ENCODE measurements around the gene FBXO42.

Gene FBXO42

DNA sequence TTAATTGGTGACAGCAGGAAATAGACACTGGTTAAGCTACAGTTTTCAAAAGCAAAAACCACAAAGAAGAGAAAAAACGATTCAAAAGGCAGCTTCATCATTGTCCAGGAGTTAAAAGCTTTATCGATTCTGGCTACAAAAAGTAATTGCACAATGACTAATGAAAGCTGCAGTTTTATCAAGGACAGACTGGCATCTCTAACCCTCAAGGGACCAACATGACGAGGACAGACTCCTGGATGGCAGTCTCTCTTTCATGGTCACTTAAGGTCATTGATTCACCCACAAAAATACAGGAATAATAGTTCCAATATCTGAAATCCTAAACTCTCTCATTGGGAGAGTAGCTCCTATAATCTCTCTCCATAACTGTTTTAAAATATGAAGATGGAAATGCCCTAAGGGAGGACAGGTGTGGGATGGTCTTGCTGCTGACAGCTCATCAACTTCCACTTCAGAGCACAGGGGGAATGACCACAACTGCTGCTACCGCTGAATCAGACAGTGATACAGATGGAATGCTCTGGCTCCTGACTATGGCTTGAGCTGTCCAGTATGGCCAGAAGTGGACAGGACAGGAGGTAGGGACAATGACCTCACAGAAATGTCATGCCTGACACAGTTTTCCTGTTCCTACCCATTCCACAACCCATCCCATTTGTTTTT, 97.9 kb downstream of the FBXO42 start:
- Histone ChIP-seq H3K36me3 (peaks cover 15% of the 10 kb centered on the region), H3K4me1 (peaks cover 38% of the 10 kb centered on the region), H3K4me3 (ENCODE audit: low read depth, low read length) (no peak overlapping the region; the same call in 1 of the 2 replicates), H3K9me3 (no peaks in the 10 kb centered on the region), H3K27me3 (no peaks in the 10 kb centered on the region)
- TF ChIP-seq, protein P1, sequence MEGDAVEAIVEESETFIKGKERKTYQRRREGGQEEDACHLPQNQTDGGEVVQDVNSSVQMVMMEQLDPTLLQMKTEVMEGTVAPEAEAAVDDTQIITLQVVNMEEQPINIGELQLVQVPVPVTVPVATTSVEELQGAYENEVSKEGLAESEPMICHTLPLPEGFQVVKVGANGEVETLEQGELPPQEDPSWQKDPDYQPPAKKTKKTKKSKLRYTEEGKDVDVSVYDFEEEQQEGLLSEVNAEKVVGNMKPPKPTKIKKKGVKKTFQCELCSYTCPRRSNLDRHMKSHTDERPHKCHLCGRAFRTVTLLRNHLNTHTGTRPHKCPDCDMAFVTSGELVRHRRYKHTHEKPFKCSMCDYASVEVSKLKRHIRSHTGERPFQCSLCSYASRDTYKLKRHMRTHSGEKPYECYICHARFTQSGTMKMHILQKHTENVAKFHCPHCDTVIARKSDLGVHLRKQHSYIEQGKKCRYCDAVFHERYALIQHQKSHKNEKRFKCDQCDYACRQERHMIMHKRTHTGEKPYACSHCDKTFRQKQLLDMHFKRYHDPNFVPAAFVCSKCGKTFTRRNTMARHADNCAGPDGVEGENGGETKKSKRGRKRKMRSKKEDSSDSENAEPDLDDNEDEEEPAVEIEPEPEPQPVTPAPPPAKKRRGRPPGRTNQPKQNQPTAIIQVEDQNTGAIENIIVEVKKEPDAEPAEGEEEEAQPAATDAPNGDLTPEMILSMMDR (IDR thresholded peaks at IDR 0.05; ENCODE audit: low read depth, low read length), result no peak
- peak; percentile 36 for DNase-seq

DNA sequence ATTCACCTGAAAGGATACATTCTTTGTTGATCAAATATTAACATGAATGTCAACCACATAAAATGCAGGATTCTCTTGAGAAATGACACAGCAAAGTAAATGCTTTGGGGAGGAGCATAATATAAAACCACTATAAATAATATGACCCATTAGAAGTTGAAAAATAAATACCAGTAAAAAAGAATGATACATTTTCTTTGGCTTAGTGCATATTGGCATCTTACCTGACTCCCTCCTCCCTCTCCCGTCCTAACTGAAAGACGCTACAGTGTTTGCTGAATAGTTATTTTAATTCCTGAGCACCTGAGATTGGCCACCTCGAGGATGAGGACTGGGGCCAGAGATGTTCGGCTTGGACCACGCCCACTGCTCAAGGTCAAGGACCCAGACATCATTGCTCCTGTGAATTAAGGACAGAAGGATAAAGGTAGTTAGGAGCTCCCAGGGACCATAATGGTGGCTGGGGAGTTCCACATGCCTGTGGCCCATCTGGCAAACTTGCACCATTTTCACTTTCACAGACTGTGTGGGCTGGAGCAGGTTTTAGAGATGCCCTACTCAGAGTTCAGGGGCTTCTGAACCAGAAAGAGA, 98.9 kb downstream of the FBXO42 start:
- Histone ChIP-seq H3K36me3 (peaks cover 15% of the 10 kb centered on the region), H3K9me3 (no peaks in the 10 kb centered on the region), H3K27me3 (no peaks in the 10 kb centered on the region), H3K4me3 (ENCODE audit: low read depth, low read length) (peak overlapping the region; percentile 16; the same call in 1 of the 2 replicates), H3K4me1 (peaks cover 43% of the 10 kb centered on the region)
- TF ChIP-seq, protein P1 (IDR thresholded peaks at IDR 0.05; ENCODE audit: low read depth, low read length), result no peak
- no peak for DNase-seq

DNA sequence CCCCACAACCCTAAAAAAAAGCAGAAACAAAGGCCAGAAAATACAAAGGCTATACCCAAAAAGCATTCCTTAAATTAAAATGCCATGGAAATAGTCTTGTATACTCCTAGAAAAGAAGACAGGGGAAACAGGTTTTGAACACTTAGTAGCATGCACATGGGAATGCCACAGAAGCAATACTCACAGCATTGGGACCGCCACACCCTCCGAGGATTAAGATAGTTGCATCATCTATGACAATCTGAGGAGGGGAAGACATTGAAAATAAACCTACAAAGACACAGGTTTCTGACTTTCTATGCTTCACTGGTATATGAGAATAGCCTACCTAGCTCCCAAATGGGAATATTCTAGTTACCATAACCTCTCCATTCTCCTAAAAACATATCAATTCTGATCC, 99.4 kb downstream of the FBXO42 start:
- Histone ChIP-seq H3K27me3 (no peaks in the 10 kb centered on the region), H3K4me1 (peaks cover 48% of the 10 kb centered on the region), H3K36me3 (peaks cover 15% of the 10 kb centered on the region), H3K9me3 (no peaks in the 10 kb centered on the region), H3K4me3 (ENCODE audit: low read depth, low read length) (no peak overlapping the region)
- TF ChIP-seq, protein P1 (IDR thresholded peaks at IDR 0.05; ENCODE audit: low read depth, low read length), result no peak
- DNase-seq, result no peak

DNA sequence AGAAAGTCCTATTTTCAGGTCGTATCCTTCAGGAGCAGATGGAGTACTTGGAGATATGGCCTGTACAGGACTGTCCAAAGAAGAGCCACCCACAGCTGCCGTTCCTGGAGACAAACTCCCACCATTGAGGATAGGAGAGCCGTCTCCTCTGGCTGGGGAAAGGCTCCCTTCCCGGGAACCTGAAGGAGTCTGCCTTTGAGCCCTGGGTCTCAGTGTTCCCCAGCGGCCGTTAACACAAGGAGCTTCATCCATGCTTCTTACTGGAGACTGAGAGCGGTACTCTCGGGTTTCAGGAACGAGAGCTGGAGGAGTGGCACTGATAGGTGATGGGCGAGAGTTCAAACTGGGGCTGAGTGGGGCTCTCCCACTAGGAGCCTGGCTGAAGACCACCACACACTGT, 100.9 kb downstream of the FBXO42 start:
- peaks cover 15% of the 10 kb centered on the region for H3K36me3 ChIP-seq
- DNase-seq, result no peak
- peaks cover 57% of the 10 kb centered on the region for H3K4me1 ChIP-seq
- H3K27me3 ChIP-seq, result no peaks in the 10 kb centered on the region
- TF ChIP-seq, protein P1 (IDR thresholded peaks at IDR 0.05; ENCODE audit: low read depth, low read length), result no peak
- H3K4me3 ChIP-seq (ENCODE audit: low read depth, low read length), result no peak overlapping the region
- no peaks in the 10 kb centered on the region for H3K9me3 ChIP-seq

DNA sequence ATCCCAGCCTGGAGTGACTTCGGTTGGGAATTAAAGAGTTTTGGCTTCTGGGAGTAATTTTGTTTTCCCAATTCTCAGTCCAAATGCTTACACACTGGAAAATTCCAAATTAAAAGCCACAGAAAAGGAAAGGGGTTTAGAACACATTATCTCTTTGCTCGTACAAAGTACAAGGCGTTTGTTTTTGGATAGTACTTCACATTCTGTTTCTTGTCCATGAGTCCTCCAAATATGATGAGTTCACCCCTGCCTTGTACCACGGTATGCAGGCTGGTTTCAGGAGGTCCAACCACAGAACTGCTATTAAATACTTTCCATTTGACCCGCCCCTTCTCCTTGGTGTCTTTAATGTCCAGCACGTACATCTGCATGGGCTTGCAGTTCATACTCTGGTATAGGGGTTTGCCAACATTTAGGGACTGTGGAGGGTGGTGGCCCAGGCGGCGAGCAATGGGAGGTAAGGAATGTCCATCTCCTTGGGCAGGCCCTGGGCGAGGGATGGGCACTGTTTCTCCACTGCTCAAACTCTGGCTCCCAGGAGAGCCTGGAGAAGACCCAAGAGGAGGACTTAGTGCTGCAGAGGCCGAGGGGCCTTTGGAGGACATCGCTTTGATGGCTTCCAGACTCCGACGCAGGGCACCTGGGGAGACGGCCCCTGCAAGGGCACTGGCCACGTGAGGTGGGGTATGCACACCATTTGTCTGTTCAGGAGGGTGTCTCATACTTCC, 101.6 kb downstream of the FBXO42 start:
- TF ChIP-seq, protein P1 (IDR thresholded peaks at IDR 0.05; ENCODE audit: low read depth, low read length), result no peak
- DNase-seq, result no peak
- Histone ChIP-seq H3K4me3 (ENCODE audit: low read depth, low read length) (no peak overlapping the region), H3K36me3 (peaks cover 15% of the 10 kb centered on the region), H3K4me1 (peaks cover 54% of the 10 kb centered on the region), H3K27me3 (no peaks in the 10 kb centered on the region), H3K9me3 (no peaks in the 10 kb centered on the region)

Data from BE2C (cell line).